Measurements from ENCODE around the gene PPIL6. TPM values are rescaled to one million over a fixed set of nuclear protein-coding genes. Genes with fewer than 3 reads are reported as not detected.

PPIL6 gene
- total RNA-seq, 1 experiment from 2014 or later = not detected

GRCh38 chr6:109429496-109429895 lies 10.9 kb downstream of the PPIL6 start:
- H3K27me3 Mint-ChIP-seq (ENCODE audit: insufficient read depth, unreplicated experiment) = no peaks in the 10 kb centered on the region
- CTCF ChIA-PET = no interaction called here
- H3K4me3 Mint-ChIP-seq (ENCODE audit: unreplicated experiment) = no peak overlapping the region
- POLR2A ChIA-PET = no interaction called here
- DNase-seq = no peak
- no TSS peak for BruUV-seq (replicated peaks)
- TF ChIP-seq, protein P1, sequence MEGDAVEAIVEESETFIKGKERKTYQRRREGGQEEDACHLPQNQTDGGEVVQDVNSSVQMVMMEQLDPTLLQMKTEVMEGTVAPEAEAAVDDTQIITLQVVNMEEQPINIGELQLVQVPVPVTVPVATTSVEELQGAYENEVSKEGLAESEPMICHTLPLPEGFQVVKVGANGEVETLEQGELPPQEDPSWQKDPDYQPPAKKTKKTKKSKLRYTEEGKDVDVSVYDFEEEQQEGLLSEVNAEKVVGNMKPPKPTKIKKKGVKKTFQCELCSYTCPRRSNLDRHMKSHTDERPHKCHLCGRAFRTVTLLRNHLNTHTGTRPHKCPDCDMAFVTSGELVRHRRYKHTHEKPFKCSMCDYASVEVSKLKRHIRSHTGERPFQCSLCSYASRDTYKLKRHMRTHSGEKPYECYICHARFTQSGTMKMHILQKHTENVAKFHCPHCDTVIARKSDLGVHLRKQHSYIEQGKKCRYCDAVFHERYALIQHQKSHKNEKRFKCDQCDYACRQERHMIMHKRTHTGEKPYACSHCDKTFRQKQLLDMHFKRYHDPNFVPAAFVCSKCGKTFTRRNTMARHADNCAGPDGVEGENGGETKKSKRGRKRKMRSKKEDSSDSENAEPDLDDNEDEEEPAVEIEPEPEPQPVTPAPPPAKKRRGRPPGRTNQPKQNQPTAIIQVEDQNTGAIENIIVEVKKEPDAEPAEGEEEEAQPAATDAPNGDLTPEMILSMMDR (IDR thresholded peaks at IDR 0.05; ENCODE audit: insufficient read depth in 1 of 2, low read depth in 1 of 2, low read length in 1 of 2, severe bottlenecking in 1 of 2, unreplicated experiment in 1 of 2) = no peak
- intact Hi-C loops (cut with micrococcal nuclease; ENCODE audit: unreplicated experiment) = no loop called here
- H3K27me3 ChIP-seq (replicated peaks; ENCODE audit: control insufficient read depth, insufficient read depth, low read length) = no peaks in the 10 kb centered on the region
- H3K9me3 Mint-ChIP-seq (ENCODE audit: unreplicated experiment) = no peaks in the 10 kb centered on the region
- peaks cover under 1% of the 10 kb centered on the region; the same call in 1 of the 2 replicates for H3K4me1 ChIP-seq
- peaks cover 5% of the 10 kb centered on the region for H3K36me3 Mint-ChIP-seq (ENCODE audit: insufficient read depth, unreplicated experiment)
- H3K27ac Mint-ChIP-seq (ENCODE audit: unreplicated experiment) = no peak overlapping the region
- H3K36me3 ChIP-seq (ENCODE audit: control insufficient read depth, insufficient read depth, low read length) = no peaks in the 10 kb centered on the region
- no peak overlapping the region for H3K4me3 ChIP-seq (ENCODE audit: low read depth, low read length)
- peaks cover 5% of the 10 kb centered on the region for H3K4me1 Mint-ChIP-seq (ENCODE audit: low read depth, unreplicated experiment)
- H3K9me3 ChIP-seq = no peaks in the 10 kb centered on the region

GRCh38 chr6:109428889-109429477 lies 11.4 kb downstream of the PPIL6 start:
- DNase-seq = no peak
- Histone ChIP-seq H3K27me3 (replicated peaks; ENCODE audit: control insufficient read depth, insufficient read depth, low read length) (no peaks in the 10 kb centered on the region), H3K4me1 (peaks cover 5% of the 10 kb centered on the region; the same call in 1 of the 2 replicates), H3K9me3 (no peaks in the 10 kb centered on the region), H3K4me3 (ENCODE audit: low read depth, low read length) (no peak overlapping the region), H3K36me3 (ENCODE audit: control insufficient read depth, insufficient read depth, low read length) (no peaks in the 10 kb centered on the region)
- Mint-ChIP-seq H3K4me1 (ENCODE audit: low read depth, unreplicated experiment) (peaks cover 10% of the 10 kb centered on the region), H3K27ac (ENCODE audit: unreplicated experiment) (no peak overlapping the region), H3K9me3 (ENCODE audit: unreplicated experiment) (no peaks in the 10 kb centered on the region), H3K4me3 (ENCODE audit: unreplicated experiment) (no peak overlapping the region), H3K27me3 (ENCODE audit: insufficient read depth, unreplicated experiment) (no peaks in the 10 kb centered on the region), H3K36me3 (ENCODE audit: insufficient read depth, unreplicated experiment) (peaks cover 5% of the 10 kb centered on the region)
- ChIA-PET CTCF (no interaction called here), POLR2A (no interaction called here)
- BruUV-seq (replicated peaks) = no TSS peak
- TF ChIP-seq, protein P1 (IDR thresholded peaks at IDR 0.05; ENCODE audit: insufficient read depth in 1 of 2, low read depth in 1 of 2, low read length in 1 of 2, severe bottlenecking in 1 of 2, unreplicated experiment in 1 of 2) = no peak
- intact Hi-C loops (cut with micrococcal nuclease; ENCODE audit: unreplicated experiment) = no loop called here

- Histone ChIP-seq H3K36me3 (ENCODE audit: control insufficient read depth, insufficient read depth, low read length) (no peaks in the 10 kb centered on the region), H3K4me1 (peaks cover 9% of the 10 kb centered on the region; the same call in 1 of the 2 replicates), H3K9me3 (no peaks in the 10 kb centered on the region), H3K4me3 (ENCODE audit: low read depth, low read length) (no peak overlapping the region), H3K27me3 (replicated peaks; ENCODE audit: control insufficient read depth, insufficient read depth, low read length) (no peaks in the 10 kb centered on the region)
- Mint-ChIP-seq H3K9me3 (ENCODE audit: unreplicated experiment) (no peaks in the 10 kb centered on the region), H3K27me3 (ENCODE audit: insufficient read depth, unreplicated experiment) (no peaks in the 10 kb centered on the region), H3K36me3 (ENCODE audit: insufficient read depth, unreplicated experiment) (no peaks in the 10 kb centered on the region), H3K4me1 (ENCODE audit: low read depth, unreplicated experiment) (peaks cover 14% of the 10 kb centered on the region), H3K27ac (ENCODE audit: unreplicated experiment) (no peak overlapping the region), H3K4me3 (ENCODE audit: unreplicated experiment) (no peak overlapping the region)
- no peak for DNase-seq
- CTCF ChIA-PET = no interaction called here
- no TSS peak for BruUV-seq (replicated peaks)
- TF ChIP-seq, protein P1 (IDR thresholded peaks at IDR 0.05; ENCODE audit: insufficient read depth in 1 of 2, low read depth in 1 of 2, low read length in 1 of 2, severe bottlenecking in 1 of 2, unreplicated experiment in 1 of 2) = no peak
- intact Hi-C loops (cut with micrococcal nuclease; ENCODE audit: unreplicated experiment) = no loop called here
- POLR2A ChIA-PET = no interaction called here
These were observed 15.5 kb downstream of the PPIL6 start for GRCh38 chr6:109424946-109425345.
